Measurements from ENCODE around the gene MGAT5B. TPM values are rescaled to one million over a fixed set of nuclear protein-coding genes. Genes with fewer than 3 reads are reported as not detected.
"Not testable (repeated sequence)": the region's sequence is repeated elsewhere in the genome, so short reads cannot be mapped to it uniquely, and the experiment has no call there.

MGAT5B gene
- total RNA-seq, 1 donor from 2014 or later = 23.7 TPM

DNA sequence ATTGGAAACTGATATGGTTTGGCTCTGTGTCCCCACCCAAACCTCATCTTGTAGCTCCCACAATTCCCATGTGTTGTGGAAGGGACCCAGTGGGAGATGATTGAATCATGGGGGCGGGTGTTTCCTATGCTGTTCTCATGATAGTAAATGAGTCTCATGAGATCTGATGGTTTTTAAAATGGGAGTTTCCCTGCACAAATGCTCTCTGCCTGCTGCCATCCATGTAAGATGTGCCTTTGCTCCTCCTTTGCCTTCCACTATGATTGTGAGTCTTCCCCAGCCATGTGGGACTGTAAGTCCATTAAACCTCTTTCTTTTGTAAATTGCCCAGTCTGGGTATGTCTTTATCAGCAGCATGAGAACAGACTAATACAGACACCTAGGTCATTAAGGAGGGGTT lies 109.8 kb downstream of the MGAT5B start:
- not testable (repeated sequence) for DNase-seq

DNA sequence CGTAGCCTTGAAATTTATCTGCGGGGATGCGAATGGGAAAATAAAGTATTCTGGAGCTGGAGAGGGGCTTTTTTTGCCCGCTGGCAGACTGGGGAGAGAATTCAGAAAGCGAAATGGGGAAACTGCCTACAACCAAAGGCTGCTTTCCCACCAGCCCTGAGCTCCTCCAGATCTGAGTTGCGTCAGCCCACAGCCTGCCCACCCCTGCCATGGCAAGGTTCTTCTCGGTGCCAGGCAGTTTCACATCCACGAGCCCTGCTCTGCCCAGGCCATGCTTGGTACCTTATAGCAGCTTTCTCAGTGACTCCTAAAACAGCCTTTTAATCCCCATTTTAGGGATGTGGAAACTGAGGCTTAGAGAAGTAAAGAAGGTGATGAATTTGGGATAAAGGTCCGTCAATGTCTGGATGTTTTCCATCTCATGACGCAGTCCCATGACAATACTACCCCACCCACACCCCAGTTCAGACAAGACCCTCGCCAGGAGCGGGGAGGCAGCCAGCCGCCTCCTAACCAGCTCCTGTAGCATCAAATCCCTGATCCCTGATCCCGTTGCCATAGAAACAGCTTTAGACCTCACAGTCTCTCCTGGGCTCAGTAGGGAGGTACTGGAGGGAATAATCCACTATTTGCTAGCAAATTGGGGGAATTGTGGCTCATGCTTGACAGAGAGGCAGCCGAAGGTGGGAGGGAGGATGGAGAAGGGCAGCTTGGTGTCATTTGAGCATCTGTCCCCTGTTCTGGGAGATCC lies 113.5 kb downstream of the MGAT5B start:
- DNase-seq = no peak

DNA sequence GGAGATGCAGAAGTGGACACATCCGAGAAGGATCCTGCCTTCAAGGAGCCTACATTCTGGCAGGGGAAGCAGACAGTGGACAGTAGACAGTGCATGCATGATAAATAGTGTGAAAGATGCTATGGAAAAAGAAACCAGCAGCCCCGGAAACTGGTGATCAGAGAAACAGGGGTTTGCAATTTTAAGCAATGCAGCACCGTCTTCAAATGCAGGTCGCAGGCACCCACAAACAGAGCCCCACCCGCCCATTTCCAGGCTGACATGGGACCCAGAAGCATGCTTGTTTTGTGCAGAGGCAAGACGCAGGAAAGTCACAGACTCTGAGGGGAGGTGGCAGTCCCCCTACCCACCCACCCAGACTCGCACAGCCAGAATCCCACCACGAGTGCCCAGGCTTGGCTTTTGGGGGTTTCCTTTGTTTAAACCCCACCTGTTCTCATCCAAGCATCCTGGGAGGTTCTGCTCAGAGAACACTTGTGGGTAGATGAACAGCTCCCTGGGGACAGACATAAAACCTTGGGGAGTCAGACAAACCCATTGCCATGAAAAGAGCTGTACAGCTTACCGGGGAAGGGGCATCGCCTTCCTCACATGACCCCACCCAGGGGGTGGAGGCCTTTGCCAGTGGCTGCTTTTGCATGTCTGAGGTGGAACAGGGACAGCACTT lies 114.3 kb downstream of the MGAT5B start:
- no peak for DNase-seq

DNA sequence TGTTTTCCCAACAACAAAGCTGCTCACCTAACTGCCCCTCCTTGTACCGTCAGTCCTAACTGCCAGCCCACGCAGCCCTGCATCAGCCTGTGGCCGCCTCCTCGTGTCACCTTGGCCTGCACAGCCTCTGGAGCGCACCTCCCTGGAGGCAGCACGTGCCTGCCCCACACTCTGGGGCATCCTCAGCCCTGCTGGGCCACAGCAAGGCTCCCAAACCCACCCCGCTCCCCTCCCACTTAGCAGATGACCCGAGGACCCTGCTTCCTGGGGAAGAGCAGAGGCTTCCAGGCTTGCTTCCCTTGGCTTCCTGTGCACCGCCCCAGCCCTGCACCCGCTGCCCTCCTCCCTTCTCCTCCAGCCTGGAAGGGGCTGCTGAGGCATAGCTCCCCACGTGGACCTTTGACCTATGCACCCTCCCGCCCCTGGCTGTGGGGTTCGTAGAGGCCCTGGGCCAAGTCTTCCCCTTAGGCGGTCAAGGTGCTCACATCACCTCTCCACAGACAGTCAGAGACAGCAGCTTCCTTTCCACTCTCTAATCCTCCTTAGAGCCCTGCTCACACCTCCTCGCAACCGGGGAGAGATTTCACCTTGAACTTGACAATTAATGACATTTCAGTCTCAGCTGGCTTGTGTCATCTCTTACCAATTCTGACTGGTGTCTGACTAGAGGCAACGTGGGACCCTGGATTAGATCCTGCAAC lies 115.0 kb downstream of the MGAT5B start:
- DNase-seq = no peak

DNA sequence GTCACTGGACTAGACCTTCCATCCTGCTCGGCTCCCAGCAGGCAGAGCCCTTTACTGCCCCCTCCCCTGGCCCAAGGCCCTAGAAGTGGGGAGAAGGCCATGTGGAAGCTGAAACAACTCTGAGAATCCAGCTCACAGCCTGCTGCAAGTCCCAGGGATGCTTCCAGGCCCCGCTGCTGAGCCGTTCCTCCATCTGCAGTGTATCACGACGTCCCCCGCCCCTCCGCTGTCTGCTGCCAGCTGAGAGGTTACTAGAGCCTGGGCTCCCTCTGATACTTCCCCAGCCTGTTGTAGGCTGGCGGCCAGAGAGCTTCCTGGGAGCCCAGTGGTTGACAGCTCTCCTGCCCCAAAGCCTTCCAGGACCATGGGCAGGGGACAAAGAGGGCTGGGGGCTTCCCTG lies 118.2 kb downstream of the MGAT5B start:
- DNase-seq = no peak

DNA sequence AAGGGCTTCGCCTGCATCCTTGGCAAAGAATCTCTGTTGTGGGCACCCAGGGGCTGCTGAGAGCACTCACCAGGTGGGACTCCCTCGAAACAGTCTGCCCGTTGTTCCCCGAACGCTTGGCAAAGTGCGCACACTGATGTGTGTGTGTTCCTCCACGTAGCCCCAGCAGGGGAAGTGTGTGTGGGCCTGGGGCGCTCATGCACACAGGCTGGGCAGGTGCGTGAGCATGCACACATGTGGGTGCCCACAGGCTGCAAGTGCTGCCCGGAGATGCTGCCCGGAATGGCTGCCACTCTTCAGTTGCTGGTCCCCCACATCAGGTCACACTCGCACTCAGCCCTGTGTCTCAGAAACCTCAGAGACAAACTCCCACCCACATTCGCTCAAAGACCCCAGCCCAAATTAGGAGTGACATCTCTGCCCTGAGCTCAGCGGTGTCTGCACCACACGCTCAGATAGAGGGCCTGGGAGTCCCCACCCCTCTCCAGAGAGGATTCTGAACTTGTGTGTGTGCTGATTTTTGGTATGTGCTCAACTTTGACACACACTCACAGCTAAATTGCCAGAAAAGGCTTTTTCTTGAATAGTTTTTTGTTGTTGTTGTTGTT lies 119.4 kb downstream of the MGAT5B start:
- DNase-seq = no peak

DNA sequence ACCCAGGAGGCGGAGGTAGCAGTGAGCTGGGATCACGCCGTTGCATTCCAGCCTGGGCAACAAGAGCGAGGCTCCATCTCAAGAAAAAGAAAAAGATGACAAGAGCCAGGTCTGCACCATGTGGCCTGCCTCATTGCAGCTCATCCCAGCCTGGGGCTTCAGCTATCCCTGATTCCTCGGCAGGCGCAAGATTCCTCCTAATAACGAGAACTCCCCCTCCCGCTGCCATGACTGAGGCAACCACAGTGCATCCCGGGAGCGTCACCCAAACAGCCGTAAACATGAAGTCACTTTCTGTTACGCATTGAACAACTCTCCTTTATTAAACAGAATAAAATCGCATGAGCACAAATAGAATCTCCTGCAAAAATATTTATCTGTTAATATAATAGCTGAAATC lies 120.6 kb downstream of the MGAT5B start:
- DNase-seq = no peak

DNA sequence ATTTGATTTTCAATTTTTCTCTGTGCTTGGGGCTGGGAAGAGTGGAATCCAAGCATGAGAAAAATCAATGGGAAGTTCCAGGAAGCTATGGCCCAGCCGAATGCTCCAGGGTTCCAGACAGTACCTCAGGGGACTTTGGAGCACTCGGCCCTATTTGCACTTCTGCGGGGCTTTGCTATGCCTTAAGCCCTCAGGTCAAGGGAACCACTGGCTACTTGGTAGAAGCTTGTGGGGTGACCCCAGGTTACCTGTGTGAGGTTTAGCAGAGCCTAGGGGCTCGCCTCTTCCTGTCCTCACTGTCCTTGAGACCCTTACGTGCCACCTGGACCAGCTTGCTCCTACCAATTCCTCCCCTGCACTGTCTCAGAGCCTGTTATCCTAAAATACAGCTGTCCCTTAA lies 121.3 kb downstream of the MGAT5B start:
- DNase-seq = no peak

DNA sequence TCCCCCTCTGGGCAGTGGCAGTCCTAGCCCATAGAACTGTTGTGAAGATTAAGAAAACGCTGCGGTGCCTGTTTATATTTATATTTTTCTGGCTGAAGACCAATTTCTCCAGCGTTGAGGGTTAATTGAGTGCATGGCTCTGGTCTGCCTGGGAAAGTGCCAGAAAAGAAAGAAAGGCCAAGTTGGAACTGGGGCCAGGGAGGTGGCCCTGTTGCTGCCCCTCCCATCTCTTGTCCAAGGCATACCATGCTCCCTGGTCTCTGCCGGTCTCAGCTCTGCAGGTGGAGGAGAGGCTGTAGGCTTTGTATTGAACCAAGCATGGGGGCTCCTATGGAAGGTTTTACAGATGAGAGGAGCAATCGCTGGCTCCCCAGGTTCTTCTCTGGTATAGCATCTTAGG lies 124.7 kb downstream of the MGAT5B start:
- DNase-seq = no peak

DNA sequence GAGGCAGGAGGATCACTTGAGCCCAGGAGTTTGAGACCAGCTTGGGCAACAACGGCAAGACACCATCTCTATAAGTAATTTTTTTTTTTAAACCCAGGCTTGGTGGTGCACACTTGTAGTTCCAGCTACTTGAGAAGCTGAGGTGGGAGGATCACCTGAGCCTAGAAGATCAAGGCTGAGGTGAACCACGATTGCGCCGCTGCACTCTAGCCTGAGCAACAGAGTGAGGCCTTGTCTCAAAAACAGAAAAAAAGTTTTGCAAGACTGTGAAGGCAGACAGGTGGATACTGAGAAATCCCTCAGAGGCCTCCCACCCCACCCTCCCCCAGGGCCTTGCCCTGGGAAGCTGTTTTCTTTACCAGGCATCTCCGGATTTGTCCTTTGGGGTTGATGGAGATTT lies 125.4 kb downstream of the MGAT5B start:
- no peak for DNase-seq

DNA sequence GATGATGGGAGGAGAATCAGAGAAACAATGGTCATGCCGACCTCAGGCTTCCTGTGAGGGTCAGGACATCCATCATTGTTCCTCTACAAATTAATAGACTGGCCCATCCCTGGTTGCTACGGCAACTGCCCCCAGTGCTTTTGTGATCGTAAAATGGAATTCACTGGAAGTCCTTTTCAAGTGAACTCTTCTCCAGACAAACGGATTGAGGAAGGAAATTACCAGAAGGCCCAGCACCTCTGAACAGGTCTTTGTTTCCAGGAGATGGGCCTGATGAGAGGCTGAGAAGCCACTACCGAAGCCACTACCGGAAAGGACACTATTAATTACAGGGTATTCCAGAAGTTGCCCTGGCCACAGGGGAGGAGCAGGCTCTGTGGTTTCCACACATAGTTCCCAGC lies 126.0 kb downstream of the MGAT5B start:
- DNase-seq = no peak

DNA sequence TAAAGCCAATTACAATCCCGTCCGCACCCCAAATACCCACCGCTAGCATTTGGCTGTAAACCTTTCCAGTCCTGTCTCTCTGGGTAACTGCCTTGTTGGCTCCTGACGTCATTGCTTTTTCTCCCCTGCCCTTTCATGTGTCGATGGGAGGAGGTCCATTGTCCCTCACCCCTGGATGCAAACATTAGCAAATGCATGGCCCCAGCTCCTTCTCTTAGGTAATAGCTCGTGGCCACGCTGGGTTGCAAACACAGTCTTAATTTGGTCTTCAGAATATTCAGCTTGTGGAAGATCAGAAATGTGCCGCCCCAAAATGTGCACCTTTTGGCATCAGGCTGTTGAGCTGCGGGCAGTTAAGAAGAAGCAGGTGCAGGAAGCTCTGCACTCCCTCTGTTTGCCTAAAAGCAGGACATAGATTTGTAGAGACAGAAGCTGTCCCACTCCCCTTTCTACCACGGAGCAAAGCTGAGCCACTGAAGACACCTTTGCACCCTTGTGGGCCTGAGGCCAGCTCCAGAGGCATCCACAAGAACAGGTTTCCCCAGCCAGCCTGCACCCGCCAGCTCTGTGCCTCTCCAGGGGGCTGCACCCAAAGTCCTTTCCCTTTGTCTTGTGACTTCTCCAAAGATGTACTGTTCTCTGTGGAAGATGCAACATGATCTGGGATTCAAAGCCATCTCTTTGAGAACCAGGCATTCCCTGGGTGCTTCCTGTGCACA lies 127.3 kb downstream of the MGAT5B start:
- no peak for DNase-seq

DNA sequence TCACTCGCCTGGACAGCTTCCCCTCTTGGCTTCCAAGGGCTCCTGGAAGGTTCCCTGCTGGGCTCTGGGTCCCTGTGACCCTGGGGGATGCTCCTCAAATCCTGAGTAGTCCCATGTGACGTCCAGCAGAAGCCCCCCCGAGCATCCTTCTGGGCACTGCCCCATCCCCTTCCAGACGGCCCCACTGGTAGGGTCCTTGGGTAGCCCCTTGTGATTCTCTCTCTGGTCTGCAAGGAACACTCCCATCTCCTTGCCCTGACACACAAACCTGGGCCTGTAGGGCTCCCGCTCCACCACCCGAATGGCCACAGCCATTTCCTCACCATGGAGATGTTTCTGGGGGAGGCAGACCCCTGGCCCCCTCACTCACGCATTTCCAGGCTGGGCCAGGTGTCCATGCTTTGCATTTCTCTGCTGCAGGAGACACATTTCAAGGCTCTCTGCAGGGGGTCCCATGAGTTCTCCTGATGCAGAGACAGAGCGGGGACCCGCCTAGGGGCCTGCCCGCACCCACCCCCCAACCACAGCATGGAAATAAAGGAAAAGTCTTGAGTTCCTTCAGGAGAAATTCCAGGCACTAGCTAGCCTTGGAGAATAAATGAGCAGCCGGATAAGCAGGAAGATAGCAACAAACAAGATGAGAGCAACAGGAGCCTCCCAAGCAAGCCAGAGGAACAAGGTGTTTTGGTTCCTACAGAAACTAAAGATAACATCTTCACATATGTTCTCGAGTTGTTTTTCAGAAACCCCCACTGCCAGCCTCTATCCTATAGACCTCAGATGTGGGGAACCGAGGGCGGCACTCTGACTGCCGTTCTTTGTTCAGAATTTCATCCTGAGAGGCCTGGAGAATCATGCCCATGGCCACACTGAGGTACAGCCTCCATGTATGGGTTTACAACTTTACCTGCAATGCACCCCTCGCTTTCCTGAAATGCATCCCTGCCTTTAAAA lies 128.8 kb downstream of the MGAT5B start:
- no peak for DNase-seq

DNA sequence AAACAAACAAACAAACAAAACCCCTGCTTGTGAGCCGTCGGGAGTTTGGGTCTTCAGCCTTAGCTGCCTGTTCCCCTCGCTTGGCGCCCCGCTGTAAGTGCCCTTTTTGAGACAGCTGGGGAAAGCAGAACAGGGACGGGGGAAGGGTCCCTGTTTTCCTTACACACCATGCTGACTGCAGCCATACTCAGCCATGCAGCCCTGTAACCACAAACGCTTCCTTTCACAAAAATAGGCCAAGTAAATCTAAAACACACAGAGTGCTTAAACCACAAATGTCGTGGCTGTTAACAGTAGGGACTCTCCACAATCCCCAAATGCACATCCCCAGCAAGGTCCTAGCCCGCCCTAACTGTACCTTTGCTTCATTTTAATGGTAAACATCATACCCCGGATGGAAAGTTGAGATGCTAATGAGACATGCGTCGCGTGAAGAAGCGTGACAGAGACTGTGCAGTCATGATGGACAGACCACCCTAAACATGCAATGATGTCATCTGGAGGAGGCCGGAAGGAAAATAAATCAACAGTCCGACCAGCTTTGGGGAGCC lies 129.9 kb downstream of the MGAT5B start:
- no peak for DNase-seq

DNA sequence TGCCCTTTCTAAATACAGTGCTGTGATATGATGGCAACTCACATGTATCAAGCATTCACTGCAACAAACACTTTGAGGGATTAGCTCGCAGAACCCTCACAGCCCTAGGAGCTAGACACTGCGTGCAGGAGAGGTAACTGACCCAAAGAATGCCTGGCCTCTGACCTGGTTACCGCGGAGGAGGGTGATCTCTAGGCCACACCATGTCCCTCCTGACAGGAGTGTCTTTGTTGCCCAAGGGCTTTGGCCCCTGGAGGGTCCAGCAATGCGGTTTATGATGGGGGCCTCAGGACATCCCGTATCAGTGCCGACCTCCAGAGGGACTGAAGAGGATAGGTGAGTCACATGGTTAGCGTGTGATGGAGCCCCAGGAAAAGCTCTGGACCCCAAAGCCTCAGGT lies 130.6 kb downstream of the MGAT5B start:
- no peak for DNase-seq

Other genes with a start within 250 kb of the MGAT5B start
- 1.7 TPM for gene ST6GALNAC1, start 224.6 kb upstream of the MGAT5B start, total RNA-seq
- gene MXRA7, start 157.4 kb upstream of the MGAT5B start, total RNA-seq = 34.6 TPM
- 20.0 TPM for gene JMJD6, start 141.8 kb upstream of the MGAT5B start, total RNA-seq
- gene METTL23, start 141.6 kb upstream of the MGAT5B start, total RNA-seq = 17.8 TPM
- 87.7 TPM for gene SRSF2, start 131.1 kb upstream of the MGAT5B start, total RNA-seq
- gene MFSD11, start 130.3 kb upstream of the MGAT5B start, total RNA-seq = 61.3 TPM

All from occipital lobe (tissue), 2 donors.